Limb (tissue), 2 donors: ENCODE measurements around the gene CDK16.

Experiments used
- DNase-seq, 2 donors: peaks; one replicate each; pipeline ENCODE4 v3.0.0-alpha.2; 2016; ENCODE audit errors: extremely low spot score in 2 of 2

Gene CDK16

GRCh38 chrX:47185241-47185640, 33.2 kb upstream of the CDK16 start:
- no peak for DNase-seq

GRCh38 chrX:47186096-47186740, 32.3 kb upstream of the CDK16 start:
- DNase-seq: no peak

- no peak for DNase-seq
Measured at GRCh38 chrX:47187106-47187677, 31.3 kb upstream of the CDK16 start.

- no peak for DNase-seq
Measured at GRCh38 chrX:47189906-47190305, 28.6 kb upstream of the CDK16 start.

- DNase-seq: peak; percentile 85 to 89
Measured at GRCh38 chrX:47190445-47191269, 27.8 kb upstream of the CDK16 start.

- no peak for DNase-seq
Measured at GRCh38 chrX:47191331-47191730, 27.1 kb upstream of the CDK16 start.

- no peak for DNase-seq
Measured at GRCh38 chrX:47191806-47192401, 26.6 kb upstream of the CDK16 start.

- DNase-seq: peak; percentile 87 to 91
Measured at GRCh38 chrX:47193475-47194193, 24.8 kb upstream of the CDK16 start, which contains the start of gene UBA1. TSS of gene UBA1 (plus strand) at chrX:47193829. CDS start at chrX:47198803, 4,974 bp downstream.

- no peak for DNase-seq
Measured at GRCh38 chrX:47194194-47194787, 24.2 kb upstream of the CDK16 start.

GRCh38 chrX:47196098-47196497, 22.4 kb upstream of the CDK16 start:
- no peak for DNase-seq

GRCh38 chrX:47197526-47197925, 21.0 kb upstream of the CDK16 start:
- no peak for DNase-seq

GRCh38 chrX:47198026-47198686, 20.3 kb upstream of the CDK16 start:
- DNase-seq: no peak

GRCh38 chrX:47198687-47199080, 19.8 kb upstream of the CDK16 start:
- DNase-seq: no peak

- DNase-seq: no peak
Measured at GRCh38 chrX:47199286-47199685, 19.2 kb upstream of the CDK16 start.

- DNase-seq: no peak
Measured at GRCh38 chrX:47200385-47201150, 17.9 kb upstream of the CDK16 start.

- no peak for DNase-seq
Measured at GRCh38 chrX:47201345-47201944, 17.0 kb upstream of the CDK16 start.

GRCh38 chrX:47202316-47202715, 16.2 kb upstream of the CDK16 start:
- DNase-seq: no peak

- DNase-seq: no peak
Measured at GRCh38 chrX:47202877-47203276, 15.6 kb upstream of the CDK16 start.

- DNase-seq: no peak
Measured at GRCh38 chrX:47204970-47205369, 13.5 kb upstream of the CDK16 start.
